Forelimb muscle (tissue), 1 donor: ENCODE results near the gene DLL4. TPM values are rescaled to one million over a fixed set of nuclear protein-coding genes. Genes with fewer than 3 reads are reported as not detected.
"Not testable (repeated sequence)": the region's sequence is repeated elsewhere in the genome, so short reads cannot be mapped to it uniquely, and the experiment has no call there.

Experiments used
- DNase-seq: peaks from one replicate; pipeline ENCODE4 v3.0.0-alpha.2; 2013; ENCODE audit warnings: low read depth
- polyA plus RNA-seq: library from polyadenylated mRNA; unstranded; fragments of 120-200 nt; gene quantifications from one replicate; pipeline ENCODE4 v1.2.1, GENCODE V29; 2013; ENCODE audit not compliant: insufficient read length

The DLL4 gene
- polyA plus RNA-seq, 1 donor, result 14.1 TPM

DNA sequence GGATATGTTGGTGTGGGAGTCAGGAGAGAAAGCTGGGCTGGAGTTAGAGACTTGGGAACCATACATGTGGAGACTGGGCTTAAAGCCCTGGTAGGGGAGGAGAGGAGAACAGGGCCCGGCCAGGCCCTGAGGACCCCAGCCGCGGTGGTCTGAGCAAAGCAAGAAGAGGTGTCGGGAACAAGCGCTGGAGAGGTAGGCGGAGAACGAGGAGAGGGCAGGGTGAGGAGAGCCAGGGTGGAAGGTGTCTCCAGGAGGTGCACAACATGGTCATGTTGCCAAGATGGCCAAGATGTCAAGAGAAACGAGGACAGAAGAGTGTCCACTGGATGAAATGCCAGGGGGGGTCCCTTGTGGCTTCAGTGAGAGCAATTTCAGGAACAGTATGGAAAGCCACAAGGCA lies 29.6 kb downstream of the DLL4 start:
- DNase-seq, result no peak

DNA sequence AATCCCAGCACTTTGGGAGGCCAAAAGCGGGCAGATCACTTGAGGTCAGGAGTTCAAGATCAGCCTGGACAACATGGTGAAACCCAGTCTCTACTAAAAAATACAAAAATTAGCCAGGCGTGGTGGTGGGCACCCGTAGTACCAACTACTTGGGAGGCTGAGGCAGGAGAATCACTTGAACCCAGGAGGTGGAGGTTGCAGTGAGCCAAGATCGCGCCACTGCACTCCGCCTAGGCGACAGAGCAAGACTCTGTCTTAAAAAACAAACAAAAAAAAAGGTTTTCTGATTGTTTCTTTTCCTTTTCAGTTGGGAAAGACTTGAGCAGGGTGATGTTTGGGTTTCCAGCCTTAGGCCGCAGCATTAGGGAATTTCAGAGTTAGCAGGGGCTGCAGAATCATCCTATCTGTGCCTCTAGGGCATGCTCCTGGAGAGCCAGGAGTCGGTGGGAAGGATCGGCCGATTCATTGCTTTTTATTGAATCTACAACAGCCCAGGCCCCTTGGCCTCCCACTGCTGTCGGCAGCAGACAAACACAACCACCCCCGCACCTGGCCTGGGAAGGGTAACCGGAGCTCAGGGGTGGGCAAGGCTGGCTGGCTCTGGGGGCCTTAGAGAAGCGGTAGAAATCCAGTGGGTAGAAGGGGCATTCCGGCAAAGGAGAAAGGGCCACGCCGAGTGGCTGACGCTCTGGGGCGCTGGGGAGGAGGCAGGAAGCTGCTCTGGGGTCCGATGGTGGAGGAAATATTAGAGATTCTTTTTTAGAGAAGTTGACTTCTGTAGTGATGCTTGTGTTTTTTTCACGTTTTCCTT lies 30.4 kb downstream of the DLL4 start:
- DNase-seq, result no peak

DNA sequence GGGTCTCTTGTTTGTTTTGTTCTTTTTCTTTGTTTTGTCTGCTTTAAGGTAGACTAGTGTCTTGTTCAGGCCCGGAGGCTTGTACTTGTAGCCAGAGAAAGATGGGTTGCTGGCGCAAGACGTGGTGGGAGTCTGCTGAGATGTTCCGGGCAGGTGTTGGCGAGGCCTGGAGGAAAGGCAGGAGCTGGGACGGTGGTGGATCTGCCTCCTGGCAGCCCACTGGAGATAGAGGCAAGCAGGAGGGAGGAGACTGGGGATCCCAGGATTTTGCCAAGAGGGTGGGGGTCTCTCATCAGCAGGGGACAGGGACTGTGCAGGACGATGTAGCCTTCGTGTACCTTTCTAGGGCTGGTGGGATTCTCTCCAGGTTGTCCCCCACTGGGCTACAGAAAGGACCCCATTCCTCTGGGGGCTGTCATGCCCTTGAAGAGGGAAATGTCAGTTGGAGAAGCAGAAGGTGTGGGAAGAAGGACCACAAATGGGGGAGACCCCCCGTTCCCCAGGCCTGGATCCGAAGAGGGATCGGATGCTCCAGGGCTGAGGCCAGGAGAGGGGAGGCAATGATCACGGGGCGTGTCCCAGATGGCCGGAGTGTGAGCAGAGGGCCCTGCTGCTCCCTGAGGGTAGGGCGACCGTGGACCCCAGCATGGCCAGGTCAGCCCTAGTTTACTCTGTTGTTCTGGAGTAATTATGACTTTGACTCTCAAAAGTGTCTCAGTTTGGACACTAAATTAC lies 31.2 kb downstream of the DLL4 start:
- no peak for DNase-seq

DNA sequence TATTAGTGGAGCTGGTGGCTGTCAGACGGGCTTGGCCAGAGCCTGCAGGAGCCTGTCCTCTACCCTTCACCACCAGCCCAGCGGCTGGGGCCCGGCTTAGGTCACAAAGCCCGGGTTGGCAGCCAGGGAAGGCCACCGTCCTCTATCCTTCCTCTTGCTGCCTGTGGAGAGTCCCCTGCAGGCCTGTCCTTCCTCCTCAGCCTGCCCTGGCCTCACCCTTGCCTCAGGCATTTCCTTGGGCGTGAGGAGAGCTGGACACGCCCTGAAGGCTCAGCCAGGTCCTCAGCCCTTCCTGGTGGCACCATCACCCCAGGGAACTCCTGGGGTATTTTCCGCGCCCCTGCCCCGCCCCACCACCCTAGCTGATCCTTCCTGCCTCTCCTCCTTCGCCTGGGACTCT lies 31.8 kb downstream of the DLL4 start:
- no peak for DNase-seq

DNA sequence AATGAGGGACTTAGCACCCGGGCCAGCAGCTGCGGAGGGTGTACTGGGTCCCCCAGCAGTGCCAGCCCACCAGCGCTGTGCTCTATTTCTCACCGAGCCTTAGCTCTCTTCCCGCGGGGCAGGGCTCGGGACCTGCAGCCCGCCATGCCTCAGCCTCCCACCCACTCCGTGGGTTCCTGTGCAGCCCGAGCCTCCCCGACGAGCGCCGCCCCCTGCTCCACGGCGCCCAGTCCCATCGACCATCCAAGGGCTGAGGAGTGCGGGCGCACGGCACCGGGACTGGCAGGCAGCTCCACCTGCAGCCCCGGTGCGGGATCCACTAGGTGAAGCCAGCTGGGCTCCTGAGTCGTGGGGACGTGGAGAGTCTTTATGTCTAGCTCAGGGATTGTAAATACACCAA lies 32.6 kb downstream of the DLL4 start:
- not testable (repeated sequence) for DNase-seq

DNA sequence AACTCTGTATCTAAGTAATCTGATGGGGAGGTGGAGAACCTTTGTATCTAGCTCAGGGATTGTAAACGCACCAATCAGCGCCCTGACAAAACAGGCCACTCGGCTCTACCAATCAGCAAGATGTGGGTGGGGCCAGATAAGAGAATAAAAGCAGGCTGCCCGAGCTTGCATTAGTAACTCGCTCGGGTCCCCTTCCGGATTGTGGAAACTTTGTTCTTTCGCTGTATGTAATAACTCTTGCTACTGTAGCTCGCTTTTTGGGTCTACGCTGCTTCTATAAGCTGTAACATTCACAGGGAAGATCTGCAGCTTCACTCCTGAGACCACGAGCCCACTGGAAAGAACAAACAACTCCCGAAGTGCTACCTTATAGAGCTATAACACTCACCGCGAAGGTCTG lies 33.2 kb downstream of the DLL4 start:
- not testable (repeated sequence) for DNase-seq

DNA sequence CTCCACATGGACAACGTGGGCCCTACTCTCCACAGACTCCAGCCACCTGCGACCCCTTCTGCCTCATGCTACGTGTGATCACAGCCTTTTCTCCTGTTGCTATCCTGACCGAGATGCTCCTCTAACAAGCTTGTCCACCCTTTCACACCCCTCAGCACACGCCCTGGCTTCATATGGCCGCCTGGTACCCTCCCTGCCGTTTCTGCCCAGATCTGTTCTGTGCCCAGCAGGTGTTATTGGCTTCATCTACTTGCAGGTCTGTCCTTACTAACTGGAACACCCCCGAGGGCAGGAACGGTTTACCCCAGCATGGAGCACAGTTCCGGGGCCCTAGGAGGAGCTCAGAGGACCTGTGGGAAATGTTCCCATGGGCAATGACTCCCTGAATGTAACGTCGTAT lies 34.1 kb downstream of the DLL4 start:
- no peak for DNase-seq

DNA sequence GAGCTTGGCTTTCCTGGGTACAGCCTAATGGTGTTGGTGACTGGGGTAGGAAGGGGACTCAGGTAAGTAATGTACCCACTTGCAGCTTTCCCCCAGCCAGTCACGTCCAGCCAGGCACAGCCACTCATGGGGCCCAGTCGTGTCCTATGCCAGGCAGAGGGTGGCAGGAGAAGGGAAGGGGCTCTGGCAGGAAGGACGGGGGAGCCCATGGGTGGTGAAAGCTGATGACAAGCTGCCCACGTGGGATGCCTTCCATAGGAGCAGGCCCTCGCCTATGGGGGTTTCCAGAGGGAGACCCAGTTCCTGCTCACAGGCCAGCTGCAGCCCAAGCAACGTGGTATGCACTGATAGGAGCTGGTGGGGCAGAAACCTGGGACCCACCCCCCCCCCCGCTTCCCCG lies 34.9 kb downstream of the DLL4 start:
- DNase-seq, result no peak

DNA sequence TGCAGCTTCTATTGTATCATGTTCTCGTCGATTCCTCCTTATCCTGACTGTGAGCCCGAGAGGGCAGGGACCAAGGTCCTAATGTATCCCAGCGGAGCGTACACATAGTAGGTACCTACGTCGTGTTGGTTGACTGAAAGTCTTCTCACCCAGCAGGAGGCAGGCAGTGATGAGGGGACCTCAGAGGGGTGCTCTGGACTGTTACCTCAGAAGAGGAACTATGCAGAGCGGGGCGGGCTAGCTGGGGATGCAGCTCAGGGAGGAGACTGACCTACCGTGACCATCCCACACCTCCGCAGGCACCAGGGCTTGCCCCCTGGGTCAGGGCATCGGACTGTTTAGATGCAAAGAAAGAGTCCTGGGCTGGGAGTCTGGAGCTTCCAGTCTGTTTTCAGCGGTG lies 35.5 kb downstream of the DLL4 start:
- no peak for DNase-seq

DNA sequence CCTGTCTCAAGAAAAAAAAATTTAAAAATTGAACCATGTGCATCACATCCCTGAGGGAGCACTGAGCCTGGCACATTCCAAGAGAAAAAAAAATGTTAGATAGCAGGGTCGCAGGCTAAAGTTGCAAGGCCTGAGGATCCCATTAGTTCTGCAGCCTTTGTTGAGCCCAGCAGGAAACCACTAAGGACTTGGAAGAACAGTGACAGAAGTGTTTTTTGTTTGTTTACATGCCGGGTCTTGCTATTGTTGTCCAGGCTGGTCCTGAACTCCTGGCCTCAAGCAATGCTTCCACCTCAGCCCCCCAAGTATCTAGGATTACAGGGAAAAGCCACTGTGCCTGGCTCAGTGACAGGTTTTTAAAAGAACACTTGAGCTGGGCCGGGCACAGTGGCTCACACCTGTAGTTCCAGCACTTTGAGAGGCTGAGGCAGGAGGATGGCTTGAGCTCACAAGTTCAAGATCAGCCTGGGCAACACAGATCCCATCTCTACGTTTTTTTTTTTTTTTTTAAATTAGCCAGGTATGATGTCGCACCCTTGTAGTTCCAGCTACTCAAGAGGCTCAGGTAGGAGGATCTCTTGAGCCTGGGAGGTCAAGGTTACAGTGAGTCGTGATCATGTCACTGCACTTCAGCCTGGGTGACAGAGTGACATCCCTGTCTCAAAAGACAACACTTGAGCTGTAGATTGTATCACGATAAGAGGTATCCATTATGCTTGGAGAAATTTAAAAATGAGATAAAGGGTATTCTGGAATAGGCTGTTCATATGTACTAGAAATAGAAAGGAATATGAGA lies 39.3 kb downstream of the DLL4 start:
- no peak for DNase-seq

DNA sequence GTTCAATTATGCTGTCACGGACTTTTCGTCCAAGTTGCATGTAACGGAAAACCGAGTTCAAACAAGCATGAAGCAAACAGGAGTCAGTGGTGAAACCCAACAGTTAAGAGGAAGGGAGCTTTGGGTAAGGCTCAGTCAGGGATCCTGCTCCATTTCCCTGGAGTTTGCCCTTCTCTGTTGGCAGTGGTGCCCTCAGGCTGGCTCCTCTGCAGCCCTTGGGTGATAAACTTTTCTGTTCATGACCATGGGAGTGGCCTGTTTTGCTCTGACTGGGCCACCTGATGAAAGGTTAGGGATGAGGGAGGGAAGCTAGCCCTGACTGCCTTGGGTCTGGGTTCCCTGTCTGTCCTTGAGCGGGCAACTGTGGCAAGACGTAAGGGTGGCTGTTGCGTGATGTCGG lies 40.2 kb downstream of the DLL4 start:
- DNase-seq, result no peak

DNA sequence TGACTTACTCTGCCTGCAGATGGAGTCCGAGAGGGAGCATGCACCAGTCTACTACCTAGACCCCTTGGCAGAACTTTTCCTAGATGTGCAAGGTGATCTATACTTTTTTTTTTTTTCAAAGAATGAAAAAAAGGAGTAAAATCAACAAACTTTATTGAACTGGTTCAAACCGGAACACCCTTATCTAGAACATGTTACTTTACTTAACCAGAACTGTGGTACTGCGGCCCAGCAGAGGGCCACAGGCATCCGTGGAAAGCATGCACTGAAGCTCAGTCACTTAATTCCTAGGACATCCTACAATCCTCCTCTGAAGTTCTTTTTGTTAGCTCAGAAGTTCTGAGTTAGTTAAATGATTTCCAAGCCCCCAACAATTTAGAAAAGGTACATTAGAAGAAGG lies 45.7 kb downstream of the DLL4 start:
- DNase-seq, result no peak

DNA sequence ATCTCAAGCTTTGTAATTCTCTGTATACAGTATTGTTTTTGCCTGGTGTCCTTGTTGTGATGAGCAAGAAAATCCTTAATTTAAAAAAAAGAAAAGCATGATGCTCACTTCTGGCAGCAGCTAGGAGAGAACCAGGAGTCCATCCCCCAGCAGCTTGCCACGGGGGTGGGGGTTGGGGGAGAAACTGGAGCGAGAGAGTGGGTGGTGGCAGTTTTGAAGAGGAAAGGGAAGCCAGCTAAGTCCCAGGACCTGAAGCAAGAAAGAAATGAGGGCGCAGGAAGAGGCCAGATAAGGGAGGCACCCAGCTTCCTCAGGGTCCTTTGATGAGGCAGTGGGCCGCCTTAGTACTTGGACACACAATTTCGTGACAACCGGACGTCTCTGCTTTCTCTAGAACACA lies 47.7 kb downstream of the DLL4 start:
- DNase-seq, result no peak

DNA sequence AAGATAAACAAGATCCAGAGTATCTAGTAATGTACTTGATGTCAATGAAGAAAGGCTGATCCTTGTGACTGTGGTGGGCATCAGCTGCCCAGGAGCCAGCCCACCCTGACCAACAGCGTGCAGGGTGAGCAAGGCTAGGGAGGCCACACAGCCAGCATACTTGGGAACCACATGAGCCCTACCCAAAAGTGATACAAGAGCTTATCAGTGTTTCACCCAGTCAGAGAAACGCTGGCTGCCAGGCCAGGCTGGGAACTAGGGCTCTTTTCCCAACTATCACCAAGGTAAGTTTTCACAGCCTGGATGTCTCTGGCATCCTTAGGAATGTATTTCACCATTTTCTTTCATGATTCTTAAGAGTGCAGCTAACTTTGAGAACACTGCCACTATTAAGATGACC lies 49.0 kb downstream of the DLL4 start:
- DNase-seq, result no peak

DNA sequence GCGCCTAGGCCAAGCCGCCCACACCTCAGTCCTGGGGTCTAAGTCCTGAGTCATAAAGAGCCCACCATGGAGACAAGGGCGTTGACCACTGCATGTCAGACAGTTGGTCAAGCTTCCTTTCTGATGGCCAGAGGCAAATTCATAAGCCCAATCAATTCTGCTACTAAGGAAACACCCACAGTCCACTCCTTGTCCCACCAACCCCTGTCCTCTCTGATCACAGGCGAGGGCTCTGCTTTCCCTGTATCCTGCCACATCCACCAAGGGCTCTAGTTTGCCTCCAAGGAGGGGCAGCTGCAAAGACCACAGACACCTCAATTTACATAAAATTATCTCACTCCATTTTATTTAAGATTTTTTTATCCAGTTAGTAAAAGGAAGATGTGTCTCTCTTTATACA lies 49.4 kb downstream of the DLL4 start:
- no peak for DNase-seq

DNA sequence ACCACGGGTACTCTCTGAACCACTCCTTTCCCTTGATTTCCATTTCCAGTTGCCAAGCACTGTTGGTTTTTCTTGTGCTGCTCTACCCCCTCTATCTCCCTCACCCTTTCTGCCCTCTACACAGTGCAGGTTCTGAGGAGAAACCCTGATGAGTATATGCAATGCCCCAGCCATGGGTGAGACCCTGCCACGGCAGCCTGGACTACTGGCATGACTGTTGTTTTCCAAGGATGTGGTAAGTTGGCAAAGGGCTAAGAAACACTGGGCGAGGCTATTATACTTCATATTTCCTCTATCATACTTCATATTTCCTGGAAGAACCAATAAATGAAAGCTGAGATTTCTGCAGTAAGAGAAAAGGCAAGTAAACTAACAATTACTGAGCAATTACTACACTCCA lies 52.0 kb downstream of the DLL4 start:
- DNase-seq, result no peak

DNA sequence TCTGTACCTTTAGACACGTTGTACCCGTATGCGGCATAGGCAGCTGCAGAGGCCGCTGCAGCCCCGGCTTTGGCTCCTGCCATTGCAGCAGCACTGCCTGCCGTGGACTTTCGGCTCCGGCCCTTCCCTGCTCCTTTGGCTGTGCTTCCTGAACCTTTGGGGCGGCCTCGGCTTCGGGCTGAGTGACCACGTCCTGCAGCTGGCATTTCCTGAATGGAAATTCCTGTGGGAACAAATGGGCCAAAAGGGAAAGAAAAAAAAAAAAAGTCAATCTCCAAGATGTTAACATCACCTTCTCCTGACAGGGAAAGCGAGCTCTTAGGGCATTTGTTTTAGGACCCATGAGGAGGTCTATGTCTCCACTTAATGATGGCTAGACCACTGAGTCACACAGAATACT lies 53.7 kb downstream of the DLL4 start:
- no peak for DNase-seq

DNA sequence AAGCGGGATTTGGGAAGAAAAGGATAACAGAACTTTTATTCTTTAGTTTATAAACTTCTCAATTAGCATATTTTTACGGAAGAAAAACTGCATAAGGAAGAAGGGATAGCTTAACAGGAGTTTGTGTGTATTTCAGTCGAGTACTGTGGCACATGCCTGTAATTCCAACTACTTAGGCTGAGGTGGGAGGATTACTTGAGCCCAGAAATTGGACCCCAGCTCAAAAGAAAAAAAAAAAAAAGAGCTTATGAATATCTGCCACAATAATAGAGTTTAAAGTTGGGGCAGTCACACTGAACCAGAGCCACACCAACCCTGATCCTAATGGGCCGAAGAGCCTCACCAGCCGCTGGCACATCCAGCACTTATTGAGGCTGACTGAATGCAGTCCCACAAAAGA lies 55.3 kb downstream of the DLL4 start:
- DNase-seq, result no peak

DNA sequence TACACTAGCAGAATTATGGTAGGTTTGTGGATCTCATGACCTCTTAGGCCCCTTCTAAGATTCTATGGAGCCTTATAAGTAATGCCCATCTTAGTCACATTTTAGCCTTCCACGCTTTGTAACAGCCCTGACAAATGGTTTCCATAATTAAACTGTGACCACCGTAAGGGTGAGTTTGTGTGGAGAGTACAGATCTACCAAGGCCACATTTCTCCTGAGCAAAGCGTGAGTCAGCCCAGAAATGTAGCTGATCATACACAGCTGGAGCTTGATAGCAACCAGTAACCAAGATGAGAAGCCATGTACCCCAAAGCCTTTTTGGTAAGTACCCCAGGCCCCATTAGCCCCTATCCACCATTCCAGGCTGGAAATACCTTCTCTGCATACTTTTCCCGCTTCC lies 55.8 kb downstream of the DLL4 start:
- DNase-seq, result no peak

DNA sequence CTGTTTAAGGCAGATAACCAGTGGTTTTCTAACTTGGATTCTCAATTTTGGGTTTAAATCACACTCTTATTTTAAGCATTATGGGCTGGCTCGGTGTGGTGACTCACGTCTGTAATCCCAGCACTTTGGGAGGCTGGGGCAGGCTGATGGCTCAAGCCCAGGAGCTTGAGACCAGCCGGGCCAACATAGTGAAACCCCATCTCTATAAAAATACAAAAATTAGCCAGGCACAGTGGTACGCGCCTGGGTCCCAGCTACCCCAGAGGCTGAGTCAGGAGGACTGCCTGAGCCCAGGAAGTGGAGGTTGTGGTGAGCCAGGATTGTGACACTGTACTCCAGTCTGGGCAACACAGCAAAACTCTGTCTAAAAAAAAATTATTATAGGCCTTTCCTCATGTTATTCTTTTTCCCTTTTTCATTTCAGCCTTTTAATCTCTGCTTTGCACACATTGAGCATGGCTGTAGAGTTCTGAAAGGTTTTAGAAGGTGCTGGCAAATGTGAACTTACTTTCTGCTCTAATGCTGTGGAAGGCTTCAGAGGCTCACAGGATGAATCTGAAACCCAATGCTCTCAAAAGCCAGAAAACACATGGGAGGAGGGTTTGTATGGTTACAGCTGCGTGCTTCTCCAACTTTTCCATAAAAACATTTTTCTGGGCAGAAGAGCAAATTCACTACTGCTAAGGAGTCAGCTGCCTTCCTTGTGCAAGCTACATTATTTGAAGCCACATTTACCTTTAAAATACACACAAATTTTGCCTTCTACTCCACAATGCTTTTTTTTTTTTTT lies 56.6 kb downstream of the DLL4 start:
- peak; percentile 17 for DNase-seq

DNA sequence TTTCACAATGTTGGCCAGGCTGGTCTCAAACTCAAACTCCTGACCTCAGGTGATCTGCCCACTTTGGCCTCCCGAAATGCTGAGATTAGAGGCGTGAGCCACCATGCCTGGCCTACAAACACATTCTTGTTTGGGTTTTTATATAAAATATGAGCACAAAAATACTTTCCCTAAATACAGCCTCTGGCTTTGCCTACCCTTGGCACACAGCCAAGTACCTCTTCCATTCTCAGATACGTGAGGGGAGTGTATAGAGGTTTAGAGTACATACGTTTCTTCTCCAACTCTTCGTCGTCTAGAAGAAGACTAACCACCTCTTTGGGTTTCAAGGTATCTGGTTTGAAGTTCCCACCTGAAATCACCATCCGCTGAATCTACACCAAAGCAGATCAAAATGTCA lies 57.7 kb downstream of the DLL4 start:
- DNase-seq, result no peak

DNA sequence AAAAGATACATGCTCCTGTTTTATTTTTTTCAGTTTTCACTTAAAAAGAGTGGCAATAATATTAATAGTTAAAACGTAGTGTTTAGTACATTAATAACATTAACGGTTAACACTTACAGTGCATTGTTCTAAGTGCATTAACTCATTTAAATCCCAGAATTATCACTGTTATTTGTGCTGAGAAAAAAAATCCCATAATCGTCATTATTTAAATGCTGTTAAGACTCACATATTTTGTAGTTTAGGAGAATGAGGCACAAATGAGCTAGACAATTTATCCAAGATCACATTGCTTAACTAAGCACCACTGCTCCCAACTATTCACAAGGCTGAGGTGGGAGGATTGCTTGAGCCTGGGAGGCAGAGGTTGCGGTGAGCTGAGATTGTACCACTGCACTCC lies 59.0 kb downstream of the DLL4 start:
- DNase-seq, result no peak
